Naive thymus-derived CD8-positive, alpha-beta T cell (primary cell): ENCODE measurements around the gene MYO16. TPM values are rescaled to one million over a fixed set of nuclear protein-coding genes. Genes with fewer than 3 reads are reported as not detected.

Source experiments
- ATAC-seq, 2 donors: fragments of 150-1000 bp; cut with Tn5 transposase in 1 of 2; sonication (Bioruptor Pico), chemical (Tn5 transposase) in 1 of 2; 1 replicate in 1 of 2; 2 replicates in 1 of 2; pipeline ENCODE4 v1.10.0; 2021; ENCODE audit warnings: mild to moderate bottlenecking in 2 of 2, moderate library complexity in 2 of 2
- POLR2A ChIA-PET: fragments of 350-600 bp; sonication (Branson Sonifier 250); formaldehyde crosslinking; loops from one replicate; lab custom pipeline; 2021; ENCODE audit warnings: antibody characterized with exemption; lab: Charles Lee
- DNase-seq, 10 donors: peaks; one replicate each; pipeline versions ENCODE4 v3.0.0 to v3.0.0-alpha.2; 2020 to 2022
- H3K27ac Mint-ChIP-seq, 10 donors: one replicate each; pipeline ENCODE4 v1.8.0; 2020 to 2022; ENCODE audit warnings: mild to moderate bottlenecking in 10 of 10, mixed read lengths in 10 of 10, moderate library complexity in 4 of 10, inconsistent platforms in 1 of 10
- H3K27me3 Mint-ChIP-seq, 5 donors: one replicate each; pipeline ENCODE4 v1.8.0; 2021 to 2022; ENCODE audit warnings: mixed read lengths in 5 of 5
- H3K36me3 Mint-ChIP-seq, 3 donors: one replicate each; pipeline ENCODE4 v1.8.0; 2020 to 2022; ENCODE audit warnings: mixed read lengths in 3 of 3, mild to moderate bottlenecking in 2 of 3, inconsistent platforms in 1 of 3
- H3K4me1 Mint-ChIP-seq, 4 donors: one replicate each; pipeline ENCODE4 v1.8.0; 2021 to 2022; ENCODE audit warnings: mixed read lengths in 4 of 4
- H3K4me3 Mint-ChIP-seq, 10 donors: one replicate each; pipeline ENCODE4 v1.8.0; 2020 to 2022; ENCODE audit warnings: mild to moderate bottlenecking in 10 of 10, mixed read lengths in 10 of 10, moderate library complexity in 6 of 10, inconsistent platforms in 1 of 10
- H3K9me3 Mint-ChIP-seq, 9 donors: one replicate each; pipeline ENCODE4 v1.8.0; 2020 to 2022; ENCODE audit warnings: mixed read lengths in 9 of 9, mild to moderate bottlenecking in 3 of 9, inconsistent platforms in 1 of 9, moderate library complexity in 1 of 9
- polyA plus RNA-seq, 3 donors: library from polyadenylated mRNA; unstranded; fragments of 300-500 nt; fragmentation: Illumina TruSeq; gene quantifications; one replicate each; pipeline ENCODE4 v1.2.3, GENCODE V29; 2021
- total RNA-seq, 8 experiments: library from RNA in 2 of 8; stranded (reverse) in 2 of 8; gene quantifications; one replicate each; pipeline ENCODE4 v1.2.3 and lab custom pipeline; 2021 to 2026

MYO16 gene
- total and polyA plus RNA-seq, 5 experiments from 2014 or later, result not detected

DNA sequence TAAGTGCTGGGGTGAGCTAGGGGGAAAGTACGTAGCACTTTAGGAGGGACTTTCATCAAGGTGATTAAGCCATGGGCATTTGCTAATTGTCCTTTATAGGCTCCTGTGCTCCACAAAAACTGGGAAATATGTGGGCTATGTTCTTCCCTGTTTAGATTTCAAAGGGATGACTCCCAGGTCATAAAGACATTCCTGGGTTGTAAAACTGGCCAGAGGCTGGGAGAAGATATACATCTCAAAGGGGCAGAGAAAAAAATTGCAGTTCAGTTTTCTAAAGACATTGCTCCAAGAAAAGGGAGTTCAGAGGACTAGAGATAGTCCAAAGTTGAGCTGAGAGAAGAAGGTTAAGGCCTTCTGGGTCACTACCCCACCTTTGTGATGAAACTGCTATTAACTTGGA, 204.8 kb downstream of the MYO16 start:
- DNase-seq (no peak), ATAC-seq (no peak)
- Mint-ChIP-seq H3K4me3 (no peak overlapping the region), H3K9me3 (peaks cover 0 to 5% (median 2%) of the 10 kb centered on the region in 9 donors), H3K27me3 (no peaks in the 10 kb centered on the region), H3K36me3 (peaks cover 0 to 2% (median 0%) of the 10 kb centered on the region in 3 donors), H3K4me1 (no peaks in the 10 kb centered on the region), H3K27ac (no peak overlapping the region)
- POLR2A ChIA-PET, result no interaction called here

DNA sequence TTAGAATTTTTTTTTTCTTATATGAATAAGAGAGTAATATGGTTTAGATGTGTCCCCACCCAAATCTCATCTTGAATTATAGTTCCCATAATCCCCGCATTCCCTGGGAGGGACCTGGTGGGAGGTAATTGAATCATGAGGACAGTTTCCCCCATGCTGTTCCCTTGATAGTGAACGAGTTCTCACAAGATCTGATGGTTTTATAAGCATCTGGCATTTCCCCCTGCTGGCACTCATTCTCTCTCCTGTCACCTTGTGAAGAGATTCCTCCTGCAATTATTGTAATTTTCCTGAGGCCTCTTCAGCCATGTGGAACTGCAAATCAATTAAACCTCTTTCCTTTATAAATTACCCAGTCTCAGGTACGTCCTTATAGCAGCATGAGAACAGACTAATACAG, 205.7 kb downstream of the MYO16 start:
- H3K27ac Mint-ChIP-seq, result no peak overlapping the region
- no peaks in the 10 kb centered on the region for H3K4me1 Mint-ChIP-seq
- H3K27me3 Mint-ChIP-seq, result no peaks in the 10 kb centered on the region
- H3K9me3 Mint-ChIP-seq, result no peaks in the 10 kb centered on the region
- ATAC-seq (no peak), DNase-seq (no peak)
- no peaks in the 10 kb centered on the region for H3K36me3 Mint-ChIP-seq
- POLR2A ChIA-PET, result no interaction called here
- no peak overlapping the region for H3K4me3 Mint-ChIP-seq

GRCh38 chr13:108850691-108851090, 221.3 kb downstream of the MYO16 start:
- H3K4me3 Mint-ChIP-seq, result no peak overlapping the region
- H3K27ac Mint-ChIP-seq, result no peak overlapping the region
- H3K9me3 Mint-ChIP-seq, result peaks cover 0 to 5% (median 0%) of the 10 kb centered on the region in 9 donors
- H3K36me3 Mint-ChIP-seq, result no peaks in the 10 kb centered on the region
- no peaks in the 10 kb centered on the region for H3K4me1 Mint-ChIP-seq
- peaks cover 2 to 39% (median 8%) of the 10 kb centered on the region in 5 donors for H3K27me3 Mint-ChIP-seq
- no peak for ATAC-seq
- no peak for DNase-seq
- POLR2A ChIA-PET, result no interaction called here

- H3K4me3 Mint-ChIP-seq, result no peak overlapping the region
- peaks cover 2 to 39% (median 8%) of the 10 kb centered on the region in 5 donors for H3K27me3 Mint-ChIP-seq
- peaks cover 0 to 2% (median 2%) of the 10 kb centered on the region in 4 donors for H3K4me1 Mint-ChIP-seq
- DNase-seq (no peak), ATAC-seq (no peak)
- no peaks in the 10 kb centered on the region for H3K36me3 Mint-ChIP-seq
- no peak overlapping the region for H3K27ac Mint-ChIP-seq
- H3K9me3 Mint-ChIP-seq, result peaks cover 0 to 5% (median 0%) of the 10 kb centered on the region in 9 donors
- POLR2A ChIA-PET, result no interaction called here
These were observed 222.2 kb downstream of the MYO16 start for GRCh38 chr13:108851660-108852059.

- Mint-ChIP-seq H3K4me3 (no peak overlapping the region), H3K9me3 (peaks cover 0 to 5% (median 0%) of the 10 kb centered on the region in 9 donors), H3K36me3 (no peaks in the 10 kb centered on the region), H3K27ac (no peak overlapping the region), H3K4me1 (peaks cover 0 to 6% (median 2%) of the 10 kb centered on the region in 4 donors), H3K27me3 (peaks cover 2 to 39% (median 8%) of the 10 kb centered on the region in 5 donors)
- POLR2A ChIA-PET, result no interaction called here
- ATAC-seq (no peak), DNase-seq (no peak)
These were observed 223.6 kb downstream of the MYO16 start for GRCh38 chr13:108853031-108853430.

DNA sequence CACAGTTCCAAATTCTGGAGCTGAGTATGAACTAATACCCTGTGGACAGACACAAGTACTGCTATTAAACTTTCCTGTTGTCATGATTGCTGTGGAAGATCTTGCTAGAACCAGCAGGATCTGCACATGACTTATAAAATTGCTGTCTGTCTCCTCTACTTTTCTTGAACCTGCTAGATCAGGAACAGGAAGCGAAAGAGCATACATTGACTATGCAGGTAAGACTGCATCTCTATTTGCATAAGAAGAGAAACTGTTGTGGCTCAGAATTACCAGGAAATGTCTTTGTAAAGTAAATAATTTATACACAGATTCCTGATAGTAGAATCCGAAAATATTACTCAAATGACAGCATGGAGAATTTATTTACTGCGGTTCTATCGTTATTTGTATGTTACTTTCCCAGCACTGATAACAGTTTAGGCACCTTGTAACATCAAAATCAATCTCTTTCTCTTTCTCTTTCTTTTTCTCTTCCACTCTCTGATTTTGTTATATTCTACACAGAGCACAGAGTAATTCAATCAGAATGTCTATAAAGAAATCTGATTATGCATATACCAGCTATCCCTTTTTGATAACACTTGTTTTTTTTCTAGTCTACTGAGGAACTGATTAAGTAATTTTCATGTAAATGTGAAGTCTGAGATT, 226.5 kb downstream of the MYO16 start:
- no peak for DNase-seq
- H3K4me3 Mint-ChIP-seq, result no peak overlapping the region
- no peaks in the 10 kb centered on the region for H3K36me3 Mint-ChIP-seq
- peaks cover 0 to 5% (median 0%) of the 10 kb centered on the region in 9 donors for H3K9me3 Mint-ChIP-seq
- peaks cover 0 to 33% (median 6%) of the 10 kb centered on the region in 5 donors for H3K27me3 Mint-ChIP-seq
- POLR2A ChIA-PET, result no interaction called here
- peaks cover 0 to 6% (median 2%) of the 10 kb centered on the region in 4 donors for H3K4me1 Mint-ChIP-seq
- H3K27ac Mint-ChIP-seq, result no peak overlapping the region
- no peak for ATAC-seq

DNA sequence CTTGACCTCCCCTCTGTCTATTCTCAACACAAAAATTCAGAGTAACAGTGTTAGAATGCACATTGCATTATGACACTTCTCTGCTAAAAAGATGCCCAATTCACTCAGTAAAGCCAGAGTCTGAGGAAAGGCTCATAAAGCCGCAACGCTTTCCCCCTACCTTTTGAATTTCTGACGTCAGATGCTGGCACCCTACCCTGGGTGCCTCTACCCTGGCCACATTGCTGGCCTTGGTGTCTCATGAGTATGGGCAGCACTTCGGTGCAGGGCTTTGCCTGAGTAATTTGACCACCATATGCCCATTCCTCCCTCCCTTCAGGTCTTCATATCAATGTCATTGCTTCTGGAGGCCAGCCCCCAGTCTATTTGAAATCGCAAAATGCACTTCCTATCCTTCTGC, 229.3 kb downstream of the MYO16 start:
- ATAC-seq (no peak), DNase-seq (no peak)
- Mint-ChIP-seq H3K4me1 (peaks cover 0 to 6% (median 2%) of the 10 kb centered on the region in 4 donors), H3K27ac (no peak overlapping the region), H3K36me3 (no peaks in the 10 kb centered on the region), H3K9me3 (peaks cover 0 to 2% (median 0%) of the 10 kb centered on the region in 9 donors), H3K4me3 (no peak overlapping the region), H3K27me3 (peaks cover 0 to 14% (median 4%) of the 10 kb centered on the region in 5 donors)
- POLR2A ChIA-PET, result no interaction called here

DNA sequence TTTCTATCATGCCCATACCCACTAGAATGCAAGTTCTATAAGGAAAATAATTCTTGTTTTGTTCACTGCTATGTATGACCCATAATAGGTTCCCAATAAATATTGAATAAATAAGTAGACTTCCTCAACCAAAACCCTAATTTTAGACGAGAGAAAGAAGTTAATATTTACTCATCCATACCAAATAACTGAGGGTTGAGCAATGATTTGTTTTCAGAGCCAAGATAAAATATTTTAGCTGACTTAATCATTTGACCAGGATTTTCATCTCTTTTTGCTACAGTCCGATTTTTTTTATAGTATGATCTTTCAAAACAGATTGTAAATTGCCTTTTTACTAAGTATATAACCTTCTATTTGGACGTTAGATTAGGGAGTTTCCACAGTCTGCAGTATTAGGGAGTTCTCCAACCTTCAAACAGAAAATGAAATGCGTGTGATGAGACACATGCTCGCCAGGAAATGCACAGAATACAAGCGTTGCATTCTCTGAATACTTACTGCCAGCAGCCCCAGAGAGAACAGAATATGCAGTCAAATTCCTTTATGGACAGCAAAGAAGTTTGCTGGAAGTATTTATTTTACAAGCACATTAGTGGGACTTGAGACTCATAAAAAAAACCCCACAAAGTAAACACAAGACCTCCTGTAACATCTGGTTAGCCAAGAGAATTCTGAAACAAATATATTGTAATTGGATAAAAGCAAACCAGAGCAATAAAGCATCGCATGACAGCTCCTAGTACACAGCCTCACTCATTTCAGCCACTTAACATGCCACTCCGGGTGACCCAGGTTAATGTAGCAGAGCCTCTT, 230.0 kb downstream of the MYO16 start:
- Mint-ChIP-seq H3K4me1 (peaks cover 0 to 6% (median 2%) of the 10 kb centered on the region in 4 donors), H3K9me3 (no peaks in the 10 kb centered on the region), H3K27ac (no peak overlapping the region), H3K4me3 (no peak overlapping the region), H3K27me3 (peaks cover 0 to 14% (median 4%) of the 10 kb centered on the region in 5 donors), H3K36me3 (no peaks in the 10 kb centered on the region)
- POLR2A ChIA-PET, result no interaction called here
- DNase-seq (no peak), ATAC-seq (no peak)

GRCh38 chr13:108860418-108860817, 231.0 kb downstream of the MYO16 start:
- Mint-ChIP-seq H3K9me3 (peaks cover 0 to 2% (median 0%) of the 10 kb centered on the region in 9 donors), H3K4me3 (no peak overlapping the region), H3K27me3 (peaks cover 0 to 14% (median 4%) of the 10 kb centered on the region in 5 donors), H3K27ac (no peak overlapping the region), H3K36me3 (no peaks in the 10 kb centered on the region), H3K4me1 (peaks cover 0 to 6% (median 2%) of the 10 kb centered on the region in 4 donors)
- DNase-seq, result no peak
- ATAC-seq, result no peak
- POLR2A ChIA-PET, result no interaction called here

GRCh38 chr13:108877300-108877699, 247.9 kb downstream of the MYO16 start:
- Mint-ChIP-seq H3K4me1 (no peaks in the 10 kb centered on the region), H3K27ac (no peak overlapping the region), H3K27me3 (peaks cover 0 to 29% (median 8%) of the 10 kb centered on the region in 5 donors), H3K4me3 (no peak overlapping the region), H3K36me3 (no peaks in the 10 kb centered on the region), H3K9me3 (peaks cover 0 to 10% (median 0%) of the 10 kb centered on the region in 9 donors)
- ATAC-seq (no peak), DNase-seq (no peak)
- POLR2A ChIA-PET, result no interaction called here

DNA sequence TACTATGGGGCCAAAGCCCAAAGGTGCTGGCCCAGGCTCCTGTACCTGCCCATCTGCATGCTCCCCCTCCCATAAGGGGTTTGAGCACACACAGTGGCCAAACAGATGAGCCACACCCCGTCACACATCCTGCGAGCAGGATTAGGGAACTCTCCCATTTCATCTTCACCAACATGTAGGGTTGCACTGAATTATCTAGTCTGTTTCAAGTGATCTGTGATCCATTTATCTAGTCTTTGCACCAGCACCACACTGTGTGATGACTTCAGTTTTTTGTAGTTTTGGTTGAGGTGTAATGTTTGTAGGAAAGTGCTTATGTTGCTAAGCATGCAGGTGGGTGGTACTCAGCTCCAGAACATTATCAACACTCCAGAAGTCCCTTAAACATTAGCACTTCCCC, 249.3 kb downstream of the MYO16 start:
- DNase-seq (no peak), ATAC-seq (no peak)
- H3K4me3 Mint-ChIP-seq, result no peak overlapping the region
- no peaks in the 10 kb centered on the region for H3K4me1 Mint-ChIP-seq
- H3K27me3 Mint-ChIP-seq, result peaks cover 0 to 23% (median 8%) of the 10 kb centered on the region in 5 donors
- H3K36me3 Mint-ChIP-seq, result no peaks in the 10 kb centered on the region
- POLR2A ChIA-PET, result no interaction called here
- H3K9me3 Mint-ChIP-seq, result peaks cover 0 to 10% (median 0%) of the 10 kb centered on the region in 9 donors
- no peak overlapping the region for H3K27ac Mint-ChIP-seq

- H3K9me3 Mint-ChIP-seq, result no peaks in the 10 kb centered on the region
- POLR2A ChIA-PET, result no interaction called here
- no peak overlapping the region for H3K27ac Mint-ChIP-seq
- ATAC-seq (no peak), DNase-seq (no peak)
- H3K4me1 Mint-ChIP-seq, result no peaks in the 10 kb centered on the region
- peaks cover 2 to 20% (median 7%) of the 10 kb centered on the region in 5 donors for H3K27me3 Mint-ChIP-seq
- no peaks in the 10 kb centered on the region for H3K36me3 Mint-ChIP-seq
- H3K4me3 Mint-ChIP-seq, result no peak overlapping the region
These were observed 260.0 kb downstream of the MYO16 start for GRCh38 chr13:108889324-108889984.
